Inflammatory macrophage treated with lipopolysaccharide for 1 hour (primary cell): ENCODE data around the gene DOCK4.
A peak's percentile ranks its signal among the peaks of the same experiment; 100 is the strongest.

Experiments used
- DNase-seq, 2 donors: peaks; one replicate each; pipeline ENCODE4 v3.0.0-alpha.2; 2020 to 2022

The DOCK4 gene

GRCh38 chr7:112073530-112073929 is 132.7 kb downstream of the DOCK4 start:
- no peak for DNase-seq

GRCh38 chr7:112072541-112073245 is 133.5 kb downstream of the DOCK4 start:
- no peak for DNase-seq

GRCh38 chr7:112071856-112072255 is 134.3 kb downstream of the DOCK4 start:
- no peak for DNase-seq

GRCh38 chr7:112070674-112071256 is 135.4 kb downstream of the DOCK4 start:
- no peak for DNase-seq

- DNase-seq = no peak
Measured at GRCh38 chr7:112069879-112070321, 136.3 kb downstream of the DOCK4 start.

GRCh38 chr7:112068967-112069366 is 137.2 kb downstream of the DOCK4 start:
- no peak for DNase-seq

GRCh38 chr7:112067632-112068540 is 138.3 kb downstream of the DOCK4 start:
- no peak for DNase-seq

- no peak for DNase-seq
Measured at GRCh38 chr7:112067200-112067599, 139.0 kb downstream of the DOCK4 start.

- no peak for DNase-seq
Measured at GRCh38 chr7:112065758-112066157, 140.4 kb downstream of the DOCK4 start.

GRCh38 chr7:112064627-112065385 is 141.4 kb downstream of the DOCK4 start:
- DNase-seq = no peak

- no peak for DNase-seq
Measured at GRCh38 chr7:112063974-112064373, 142.2 kb downstream of the DOCK4 start.

GRCh38 chr7:112061051-112061450 is 145.1 kb downstream of the DOCK4 start:
- DNase-seq = no peak

- no peak for DNase-seq
Measured at GRCh38 chr7:112060625-112061024, 145.6 kb downstream of the DOCK4 start.

GRCh38 chr7:112059675-112060074 is 146.5 kb downstream of the DOCK4 start:
- DNase-seq = no peak

- peak in 1 of 2 donors; percentile 18 for DNase-seq
Measured at GRCh38 chr7:112058686-112059085, 147.5 kb downstream of the DOCK4 start.

- DNase-seq = peak; percentile 77 to 85
Measured at GRCh38 chr7:112056409-112056808, 149.8 kb downstream of the DOCK4 start.

GRCh38 chr7:112053737-112054069 is 152.5 kb downstream of the DOCK4 start:
- DNase-seq = no peak

- DNase-seq = peak in 1 of 2 donors; percentile 33
Measured at GRCh38 chr7:112052993-112053736, 153.0 kb downstream of the DOCK4 start.

- DNase-seq = peak; percentile 40 to 60
Measured at GRCh38 chr7:112052498-112052897, 153.7 kb downstream of the DOCK4 start.

GRCh38 chr7:112050250-112050881 is 155.8 kb downstream of the DOCK4 start:
- no peak for DNase-seq

- no peak for DNase-seq
Measured at GRCh38 chr7:112049555-112050249, 156.5 kb downstream of the DOCK4 start.
